Vagina (tissue), 2 donors: ENCODE measurements around the gene MPP4. TPM values are rescaled to one million over a fixed set of nuclear protein-coding genes. Genes with fewer than 3 reads are reported as not detected.

Experiments
- DNase-seq, 2 donors: peaks; one replicate each; pipeline ENCODE4 v3.0.0-alpha.2; 2017; ENCODE audit errors: extremely low spot score in 2 of 2
- H3K27ac ChIP-seq: fragments of 200-600 bp; sonication (generic); one replicate; pipeline ENCODE4 v1.5.1; 2019
- H3K27me3 ChIP-seq: fragments of 200-600 bp; sonication (generic); one replicate; pipeline ENCODE4 v1.5.1; 2019
- H3K36me3 ChIP-seq, 2 donors: fragments of 200-600 bp; sonication (generic); one replicate each; pipeline ENCODE4 v1.5.1; 2017 to 2019
- H3K4me1 ChIP-seq: fragments of 200-600 bp; sonication (generic); one replicate; pipeline ENCODE4 v1.5.1; 2019
- H3K4me3 ChIP-seq, 2 donors: fragments of 200-600 bp; sonication (generic); 1 replicate in 1 of 2; 2 replicates in 1 of 2; pipeline ENCODE4 v1.5.1; 2016 to 2019
- H3K9me3 ChIP-seq: fragments of 200-600 bp; sonication (generic); one replicate; pipeline ENCODE4 v1.5.1; 2019
- POLR2A ChIP-seq, 2 donors: fragments of 450-650 bp; IDR thresholded peaks; one replicate each; pipeline ENCODE4 v1.6.1; 2017; ENCODE audit warnings: antibody characterized with exemption in 2 of 2, mild to moderate bottlenecking in 2 of 2, moderate library complexity in 2 of 2
- POLR2AphosphoS5 ChIP-seq, 2 donors: sonication (generic); formaldehyde crosslinking; IDR thresholded peaks; one replicate each; pipeline ENCODE4 v1.9.0; 2017; ENCODE audit warnings: antibody characterized with exemption in 2 of 2, mild to moderate bottlenecking in 2 of 2, low read depth in 1 of 2; ENCODE audit not compliant: insufficient read depth in 1 of 2
- intact Hi-C: fragments of 100-400 bp; cut with DNase I; formaldehyde crosslinking; loops from one replicate; pipeline ENCODE4 v1.15.1; 2023
- total RNA-seq: library from RNA; depleted of rRNA; stranded (reverse); fragments of >200 nt; gene quantifications from one replicate; pipeline ENCODE4 v1.2.3, GENCODE V29; 2016
- TF ChIP-seq, protein P1 (sequence below), 3 experiments: fragments of 450-650 bp in 2 of 3; fragments of 200-600 bp in 1 of 3; sonication (generic) in 1 of 3; IDR thresholded peaks; one replicate each; pipeline ENCODE4 v1.5.1; 2017 to 2019; ENCODE audit warnings: antibody characterized with exemption in 3 of 3, mild to moderate bottlenecking in 2 of 3, moderate library complexity in 2 of 3

MPP4 gene
- total RNA-seq, 1 donor from 2014 or later, result 0.74 TPM

DNA sequence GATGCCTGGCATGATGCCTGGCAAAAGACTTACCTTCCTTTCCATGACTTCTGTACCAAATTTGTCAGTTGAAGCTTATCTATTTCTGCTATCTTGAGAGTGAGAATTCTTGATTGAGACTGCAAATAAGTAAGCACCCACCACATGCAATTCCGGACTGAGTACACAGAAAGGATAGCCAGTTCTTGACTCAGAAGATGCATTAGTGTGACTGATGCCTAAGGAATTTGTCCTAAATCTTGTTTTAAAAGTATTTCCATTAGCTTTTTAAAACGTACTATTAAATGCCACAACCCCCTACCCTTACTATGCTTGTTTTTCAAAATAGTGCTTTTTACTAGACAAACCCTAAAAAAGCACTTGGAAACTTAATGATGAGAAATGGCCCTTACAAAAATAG, 545 bp downstream of the MPP4 start:
- H3K27ac ChIP-seq, result peak overlapping the region; percentile 65
- H3K36me3 ChIP-seq, result peaks cover 0 to 19% of the 10 kb centered on the region in 2 donors
- intact Hi-C loops, result no loop called here
- no peak overlapping the region for H3K4me3 ChIP-seq
- H3K27me3 ChIP-seq, result no peaks in the 10 kb centered on the region
- DNase-seq, result no peak
- no peaks in the 10 kb centered on the region for H3K9me3 ChIP-seq
- H3K4me1 ChIP-seq, result peaks cover 24% of the 10 kb centered on the region
- no peak for TF ChIP-seq POLR2A (IDR thresholded peaks at IDR 0.05)
- TF ChIP-seq POLR2AphosphoS5 (IDR thresholded peaks at IDR 0.05; ENCODE audit: insufficient read depth in 1 of 2, low read depth in 1 of 2), result peak in 1 of 2 donors; percentile 7

DNA sequence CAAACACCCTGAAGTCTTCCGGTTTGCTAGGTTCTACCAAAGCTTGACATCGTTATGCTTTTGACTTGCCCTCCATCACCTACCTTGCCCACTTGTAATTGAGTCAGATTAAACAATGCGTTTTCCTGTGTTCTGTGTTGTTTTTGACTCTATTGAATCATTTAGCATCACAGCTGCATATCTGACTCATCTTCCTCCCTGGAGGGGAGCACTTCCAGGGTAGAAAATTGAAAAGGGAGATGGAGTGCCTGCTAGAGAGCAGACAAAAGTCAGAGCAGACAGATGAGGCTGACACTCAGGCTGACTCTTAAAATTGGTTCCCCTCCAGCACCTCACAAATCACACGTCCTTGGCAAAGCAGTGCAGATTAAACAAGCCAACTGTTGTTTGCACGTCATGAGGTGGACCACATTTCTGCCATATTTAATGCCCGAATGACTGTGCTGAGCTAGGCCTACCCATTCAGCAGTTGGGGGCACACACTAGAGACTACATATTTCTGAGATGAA, 2.2 kb downstream of the MPP4 start:
- no peak for DNase-seq
- Histone ChIP-seq H3K27ac (peak overlapping the region; percentile 54), H3K36me3 (peaks cover 0 to 11% of the 10 kb centered on the region in 2 donors), H3K4me1 (peaks cover 24% of the 10 kb centered on the region), H3K27me3 (no peaks in the 10 kb centered on the region), H3K4me3 (no peak overlapping the region), H3K9me3 (no peaks in the 10 kb centered on the region)
- TF ChIP-seq POLR2AphosphoS5 (IDR thresholded peaks at IDR 0.05; ENCODE audit: insufficient read depth in 1 of 2, low read depth in 1 of 2) (no peak), POLR2A (IDR thresholded peaks at IDR 0.05) (no peak)
- TF ChIP-seq, protein P1, sequence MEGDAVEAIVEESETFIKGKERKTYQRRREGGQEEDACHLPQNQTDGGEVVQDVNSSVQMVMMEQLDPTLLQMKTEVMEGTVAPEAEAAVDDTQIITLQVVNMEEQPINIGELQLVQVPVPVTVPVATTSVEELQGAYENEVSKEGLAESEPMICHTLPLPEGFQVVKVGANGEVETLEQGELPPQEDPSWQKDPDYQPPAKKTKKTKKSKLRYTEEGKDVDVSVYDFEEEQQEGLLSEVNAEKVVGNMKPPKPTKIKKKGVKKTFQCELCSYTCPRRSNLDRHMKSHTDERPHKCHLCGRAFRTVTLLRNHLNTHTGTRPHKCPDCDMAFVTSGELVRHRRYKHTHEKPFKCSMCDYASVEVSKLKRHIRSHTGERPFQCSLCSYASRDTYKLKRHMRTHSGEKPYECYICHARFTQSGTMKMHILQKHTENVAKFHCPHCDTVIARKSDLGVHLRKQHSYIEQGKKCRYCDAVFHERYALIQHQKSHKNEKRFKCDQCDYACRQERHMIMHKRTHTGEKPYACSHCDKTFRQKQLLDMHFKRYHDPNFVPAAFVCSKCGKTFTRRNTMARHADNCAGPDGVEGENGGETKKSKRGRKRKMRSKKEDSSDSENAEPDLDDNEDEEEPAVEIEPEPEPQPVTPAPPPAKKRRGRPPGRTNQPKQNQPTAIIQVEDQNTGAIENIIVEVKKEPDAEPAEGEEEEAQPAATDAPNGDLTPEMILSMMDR (IDR thresholded peaks at IDR 0.05), result no peak
- intact Hi-C loops, result no loop called here

GRCh38 chr2:201685156-201685555, 13.3 kb downstream of the MPP4 start:
- DNase-seq, result no peak
- no peaks in the 10 kb centered on the region for H3K4me1 ChIP-seq
- H3K27me3 ChIP-seq, result no peaks in the 10 kb centered on the region
- no peaks in the 10 kb centered on the region for H3K9me3 ChIP-seq
- H3K4me3 ChIP-seq, result no peak overlapping the region
- no peak overlapping the region for H3K27ac ChIP-seq
- intact Hi-C loops, result no loop called here
- H3K36me3 ChIP-seq, result no peaks in the 10 kb centered on the region
- TF ChIP-seq POLR2AphosphoS5 (IDR thresholded peaks at IDR 0.05; ENCODE audit: insufficient read depth in 1 of 2, low read depth in 1 of 2) (no peak), POLR2A (IDR thresholded peaks at IDR 0.05) (no peak)
- TF ChIP-seq, protein P1 (IDR thresholded peaks at IDR 0.05), result no peak

- TF ChIP-seq POLR2AphosphoS5 (IDR thresholded peaks at IDR 0.05; ENCODE audit: insufficient read depth in 1 of 2, low read depth in 1 of 2) (no peak), POLR2A (IDR thresholded peaks at IDR 0.05) (no peak)
- TF ChIP-seq, protein P1 (IDR thresholded peaks at IDR 0.05), result no peak
- intact Hi-C loops, result no loop called here
- no peak for DNase-seq
- H3K27ac ChIP-seq, result no peak overlapping the region
- H3K36me3 ChIP-seq, result no peaks in the 10 kb centered on the region
- H3K4me3 ChIP-seq, result no peak overlapping the region
- no peaks in the 10 kb centered on the region for H3K27me3 ChIP-seq
- H3K4me1 ChIP-seq, result no peaks in the 10 kb centered on the region
- H3K9me3 ChIP-seq, result no peaks in the 10 kb centered on the region
Observed at GRCh38 chr2:201680743-201681142, 17.7 kb downstream of the MPP4 start.

- no peak for DNase-seq
- no peak for TF ChIP-seq POLR2A (IDR thresholded peaks at IDR 0.05)
- TF ChIP-seq POLR2AphosphoS5 (IDR thresholded peaks at IDR 0.05; ENCODE audit: insufficient read depth in 1 of 2, low read depth in 1 of 2), result no peak
- TF ChIP-seq, protein P1 (IDR thresholded peaks at IDR 0.05), result no peak
- Histone ChIP-seq H3K27me3 (no peaks in the 10 kb centered on the region), H3K36me3 (no peaks in the 10 kb centered on the region), H3K4me1 (no peaks in the 10 kb centered on the region), H3K9me3 (no peaks in the 10 kb centered on the region), H3K4me3 (no peak overlapping the region), H3K27ac (no peak overlapping the region)
- intact Hi-C loops, result no loop called here
Observed at GRCh38 chr2:201678401-201678800, 20.0 kb downstream of the MPP4 start.
